ENCODE measurements around the gene GPR176.

GPR176 gene

GRCh38 chr15:39776068-39776467 is 144.0 kb downstream of the GPR176 start:
- TF ChIP-seq, protein P1, sequence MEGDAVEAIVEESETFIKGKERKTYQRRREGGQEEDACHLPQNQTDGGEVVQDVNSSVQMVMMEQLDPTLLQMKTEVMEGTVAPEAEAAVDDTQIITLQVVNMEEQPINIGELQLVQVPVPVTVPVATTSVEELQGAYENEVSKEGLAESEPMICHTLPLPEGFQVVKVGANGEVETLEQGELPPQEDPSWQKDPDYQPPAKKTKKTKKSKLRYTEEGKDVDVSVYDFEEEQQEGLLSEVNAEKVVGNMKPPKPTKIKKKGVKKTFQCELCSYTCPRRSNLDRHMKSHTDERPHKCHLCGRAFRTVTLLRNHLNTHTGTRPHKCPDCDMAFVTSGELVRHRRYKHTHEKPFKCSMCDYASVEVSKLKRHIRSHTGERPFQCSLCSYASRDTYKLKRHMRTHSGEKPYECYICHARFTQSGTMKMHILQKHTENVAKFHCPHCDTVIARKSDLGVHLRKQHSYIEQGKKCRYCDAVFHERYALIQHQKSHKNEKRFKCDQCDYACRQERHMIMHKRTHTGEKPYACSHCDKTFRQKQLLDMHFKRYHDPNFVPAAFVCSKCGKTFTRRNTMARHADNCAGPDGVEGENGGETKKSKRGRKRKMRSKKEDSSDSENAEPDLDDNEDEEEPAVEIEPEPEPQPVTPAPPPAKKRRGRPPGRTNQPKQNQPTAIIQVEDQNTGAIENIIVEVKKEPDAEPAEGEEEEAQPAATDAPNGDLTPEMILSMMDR (IDR thresholded peaks at IDR 0.05; ENCODE audit: low read depth, low read length, missing control alignments) = no peak
- DNase-seq (ENCODE audit: low read depth) = no peak
- in situ Hi-C loops (cut with HindIII; ENCODE audit: low sequenced_read_pairs) = loop anchor here (25.0 kb wide), 1 partner anchor 236 kb away; no protein-coding TSS in a partner anchor
- H3K4me3 ChIP-seq (ENCODE audit: low read depth, low read length) = no peak overlapping the region

DNA sequence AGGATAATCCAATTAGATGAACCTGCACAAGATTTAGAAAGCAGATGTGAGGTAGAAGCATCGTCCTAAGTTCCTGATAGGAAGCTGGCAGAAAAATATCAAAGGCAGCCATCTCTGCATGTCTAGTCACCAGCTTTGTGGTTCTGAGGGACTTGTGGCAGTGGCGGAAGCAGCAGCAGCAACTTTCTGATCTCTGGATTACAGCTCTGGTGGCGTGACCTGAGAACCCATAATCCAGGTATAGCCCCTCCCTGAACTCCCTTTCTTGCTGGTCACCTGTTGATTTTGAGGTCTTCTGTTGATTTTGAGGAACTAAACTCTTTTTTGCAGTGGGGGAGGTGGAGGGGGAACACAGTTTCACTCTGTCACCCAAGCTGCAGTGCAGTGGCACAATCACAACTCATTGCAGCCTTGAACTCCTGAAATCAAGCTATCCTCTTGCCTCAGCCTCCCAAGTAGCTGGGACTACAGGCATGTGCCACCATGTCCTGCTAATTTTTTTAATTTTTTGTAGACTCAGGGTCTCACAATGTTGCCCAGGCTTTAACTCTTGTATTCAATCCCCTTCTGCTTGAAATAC is 145.3 kb downstream of the GPR176 start:
- H3K4me3 ChIP-seq (ENCODE audit: low read depth, low read length) = no peak overlapping the region
- TF ChIP-seq, protein P1 (IDR thresholded peaks at IDR 0.05; ENCODE audit: low read depth, low read length, missing control alignments) = no peak
- in situ Hi-C loops (cut with HindIII; ENCODE audit: low sequenced_read_pairs) = loop anchor here (25.0 kb wide), 1 partner anchor 238 kb away; no protein-coding TSS in a partner anchor
- DNase-seq (ENCODE audit: low read depth) = no peak

- DNase-seq (ENCODE audit: low read depth) = no peak
- in situ Hi-C loops (cut with HindIII; ENCODE audit: low sequenced_read_pairs) = no loop called here
- TF ChIP-seq, protein P1 (IDR thresholded peaks at IDR 0.05; ENCODE audit: low read depth, low read length, missing control alignments) = no peak
- no peak overlapping the region for H3K4me3 ChIP-seq (ENCODE audit: low read depth, low read length)
Observed at GRCh38 chr15:39770748-39771689, 149.0 kb downstream of the GPR176 start.

DNA sequence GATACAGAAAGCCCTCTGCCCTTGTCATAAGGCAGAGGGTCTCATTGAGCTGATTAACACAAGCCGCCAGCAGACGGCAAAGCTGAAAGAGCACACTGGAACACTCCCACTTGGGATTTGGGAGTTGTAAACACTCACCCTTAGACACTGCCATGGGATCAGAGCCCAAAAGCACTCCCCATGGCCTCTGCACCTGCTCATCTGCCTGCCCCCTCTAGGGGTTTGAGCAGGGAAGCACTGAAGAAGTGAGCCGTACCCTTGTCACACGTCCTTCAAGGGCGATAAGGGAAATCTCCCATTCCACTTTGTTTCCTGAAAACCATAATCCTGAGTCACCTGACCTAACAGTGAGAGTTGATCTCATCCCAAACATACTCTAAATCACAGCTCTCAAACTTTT is 152.1 kb downstream of the GPR176 start:
- DNase-seq (ENCODE audit: low read depth) = no peak
- in situ Hi-C loops (cut with HindIII; ENCODE audit: low sequenced_read_pairs) = no loop called here
- TF ChIP-seq, protein P1 (IDR thresholded peaks at IDR 0.05; ENCODE audit: low read depth, low read length, missing control alignments) = no peak
- H3K4me3 ChIP-seq (ENCODE audit: low read depth, low read length) = no peak overlapping the region

DNA sequence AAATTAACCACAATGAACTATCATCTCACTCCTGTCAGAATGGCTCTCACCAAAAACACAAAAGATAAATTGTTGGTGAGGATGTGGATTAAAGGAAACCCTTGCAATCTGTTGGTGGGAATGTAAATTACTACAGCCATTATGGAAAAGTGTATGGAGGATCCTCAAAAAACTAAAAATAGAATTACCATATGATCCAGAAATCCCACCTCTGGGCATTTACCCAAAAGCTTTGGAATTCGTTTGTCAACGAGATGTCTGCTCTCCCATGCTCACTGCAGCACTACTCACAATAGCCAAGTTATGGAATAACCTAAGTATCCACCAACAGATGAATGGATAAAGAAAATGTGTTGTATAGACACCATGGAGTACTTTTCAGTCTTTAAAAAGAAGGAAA is 159.1 kb downstream of the GPR176 start:
- TF ChIP-seq, protein P1 (IDR thresholded peaks at IDR 0.05; ENCODE audit: low read depth, low read length, missing control alignments) = no peak
- no peak overlapping the region for H3K4me3 ChIP-seq (ENCODE audit: low read depth, low read length)
- no peak for DNase-seq (ENCODE audit: low read depth)
- in situ Hi-C loops (cut with HindIII; ENCODE audit: low sequenced_read_pairs) = no loop called here

GRCh38 chr15:39756806-39757522 is 163.1 kb downstream of the GPR176 start:
- no peak overlapping the region for H3K4me3 ChIP-seq (ENCODE audit: low read depth, low read length)
- DNase-seq (ENCODE audit: low read depth) = peak; percentile 70
- TF ChIP-seq, protein P1 (IDR thresholded peaks at IDR 0.05; ENCODE audit: low read depth, low read length, missing control alignments) = peak; percentile 55
- in situ Hi-C loops (cut with HindIII; ENCODE audit: low sequenced_read_pairs) = no loop called here

Data from astrocyte of the cerebellum (primary cell).